B cell (primary cell): ENCODE data around the gene NIPBL. TPM values are rescaled to one million over a fixed set of nuclear protein-coding genes. Genes with fewer than 3 reads are reported as not detected.

Experiments
- ATAC-seq: fragments of 200-7000 bp; cut with Tn5 transposase; one replicate; pipeline ENCODE4 v1.10.0; 2021; ENCODE audit warnings: low read depth, mild to moderate bottlenecking, moderate number of reproducible peaks, moderate library complexity
- CTCF ChIA-PET: fragments of 350-600 bp; sonication (Branson Sonifier 250); formaldehyde crosslinking; loops from one replicate; lab custom pipeline; 2021; ENCODE audit warnings: antibody characterized with exemption, inconsistent platforms; lab: Charles Lee
- POLR2A ChIA-PET: fragments of 350-600 bp; sonication (Branson Sonifier 250); formaldehyde crosslinking; loops from one replicate; lab custom pipeline; 2021; ENCODE audit warnings: antibody characterized with exemption; lab: Charles Lee
- DNase-seq: peaks from one replicate; pipeline ENCODE4 v3.0.0; 2013
- H2AFZ ChIP-seq: 2 replicates; pipeline ENCODE4 v1.6.1; 2012; ENCODE audit warnings: mild to moderate bottlenecking, low read depth, low read length; ENCODE audit not compliant: insufficient read depth, poor library complexity, severe bottlenecking
- H3K27ac ChIP-seq, 2 donors: 1 replicate in 1 of 2; 2 replicates in 1 of 2; pipeline ENCODE4 v1.5.1; 2012 to 2013; ENCODE audit warnings: low read length in 2 of 2, mild to moderate bottlenecking in 2 of 2, moderate library complexity in 1 of 2
- H3K27me3 ChIP-seq, 4 experiments: fragments of 200-600 bp in 1 of 4; sonication (generic) in 1 of 4; replicated peaks in 1 of 4; 1 replicate in 2 of 4; 2 replicates in 2 of 4; pipeline versions ENCODE4 v1.6.1 to v1.7.0; 2013 to 2016; ENCODE audit warnings: low read length in 3 of 4, mild to moderate bottlenecking in 2 of 4, mixed read lengths in 1 of 4, moderate library complexity in 1 of 4; ENCODE audit not compliant: insufficient read depth in 4 of 4, control insufficient read depth in 3 of 4; ENCODE audit errors: control extremely low read depth in 1 of 4
- H3K36me3 ChIP-seq, 2 experiments: replicated peaks in 1 of 2; 1 replicate in 1 of 2; 2 replicates in 1 of 2; pipeline versions ENCODE4 v1.6.1 to v1.7.1; 2013; ENCODE audit warnings: low read length in 1 of 2; ENCODE audit not compliant: insufficient read depth in 2 of 2, control insufficient read depth in 1 of 2; ENCODE audit errors: control extremely low read depth in 1 of 2, extremely low read depth in 1 of 2
- H3K4me1 ChIP-seq, 2 donors: fragments of 200-600 bp in 1 of 2; sonication (generic) in 1 of 2; 1 replicate in 1 of 2; 2 replicates in 1 of 2; pipeline versions ENCODE4 v1.5.1 to v1.6.1; 2013 to 2017; ENCODE audit warnings: low read length in 2 of 2; ENCODE audit not compliant: control insufficient read depth in 2 of 2, insufficient read depth in 2 of 2
- H3K4me2 ChIP-seq: replicated peaks from 2 replicates; pipeline ENCODE3; 2012; ENCODE audit warnings: mild to moderate bottlenecking, low read depth, low read length; ENCODE audit not compliant: poor library complexity, severe bottlenecking
- H3K4me3 ChIP-seq, 5 experiments: fragments of 200-600 bp in 1 of 5; sonication (generic) in 1 of 5; 1 replicate in 3 of 5; 2 replicates in 2 of 5; pipeline versions ENCODE4 v1.5.1 to v1.7.0; 2011 to 2016; ENCODE audit warnings: low read length in 4 of 5, mild to moderate bottlenecking in 4 of 5, low read depth in 2 of 5, control low read depth in 1 of 5, moderate library complexity in 1 of 5; ENCODE audit not compliant: insufficient read depth in 1 of 5; ENCODE audit errors: control extremely low read depth in 1 of 5, extremely low read depth in 1 of 5
- H3K79me2 ChIP-seq: fragments of 200-600 bp; sonication (generic); one replicate; pipeline ENCODE4 v1.6.0; 2016; ENCODE audit warnings: low read length; ENCODE audit not compliant: control insufficient read depth, insufficient read depth
- H3K9ac ChIP-seq: fragments of 200-600 bp; sonication (generic); 2 replicates; pipeline ENCODE4 v1.6.1; 2017; ENCODE audit warnings: mild to moderate bottlenecking, low read length, moderate library complexity
- H3K9me3 ChIP-seq, 3 donors: one replicate each; pipeline versions ENCODE4 v1.6.1 to v1.7.1; 2013; ENCODE audit warnings: low read length in 2 of 3; ENCODE audit not compliant: control insufficient read depth in 2 of 3, insufficient read depth in 1 of 3; ENCODE audit errors: control extremely low read depth in 1 of 3
- H4K20me1 ChIP-seq: 2 replicates; pipeline ENCODE4 v1.6.0; 2012; ENCODE audit warnings: mild to moderate bottlenecking, low read length; ENCODE audit not compliant: insufficient read depth, control insufficient read depth, poor library complexity, severe bottlenecking
- H3K27ac Mint-ChIP-seq: one replicate; pipeline ENCODE4 v1.8.0; 2021; ENCODE audit warnings: mixed read lengths
- H3K27me3 Mint-ChIP-seq: one replicate; pipeline ENCODE4 v1.8.0; 2021; ENCODE audit warnings: mixed read lengths
- H3K4me1 Mint-ChIP-seq: one replicate; pipeline ENCODE4 v1.8.0; 2021; ENCODE audit warnings: mixed read lengths
- H3K4me3 Mint-ChIP-seq: one replicate; pipeline ENCODE4 v1.8.0; 2021; ENCODE audit warnings: mixed read lengths
- H3K9me3 Mint-ChIP-seq: one replicate; pipeline ENCODE4 v1.8.0; 2022; ENCODE audit warnings: mixed read lengths; ENCODE audit not compliant: insufficient read depth
- EZH2 ChIP-seq: IDR thresholded peaks from 2 replicates; pipeline ENCODE4 v1.6.1; 2012; ENCODE audit warnings: borderline replicate concordance, low read depth, mild to moderate bottlenecking, moderate library complexity, low read length; ENCODE audit not compliant: insufficient read depth, poor library complexity, severe bottlenecking
- WGBS: methylation state at CpG from one replicate; pipeline ENCODE4 v1.1.5; 2013; ENCODE audit warnings: missing lambda C conversion rate; ENCODE audit not compliant: insufficient coverage; 5-methylcytosine and 5-hydroxymethylcytosine counted together
- intact Hi-C: fragments of 100-400 bp; cut with micrococcal nuclease; formaldehyde crosslinking; loops from one replicate; pipeline ENCODE4 v1.10.0; 2022
- polyA plus RNA-seq: library from polyadenylated mRNA; depleted of rRNA; stranded (reverse); fragments of >200 nt; gene quantifications from 2 replicates; pipeline ENCODE4 v1.2.3, GENCODE V29; 2012
- total RNA-seq, 2 donors: library from RNA; stranded (reverse); fragments of 120-200 nt in 1 of 2; gene quantifications; 1 replicate in 1 of 2; 2 replicates in 1 of 2; pipeline versions ENCODE4 v1.2.3 to v1.2.4, GENCODE V29; 2013 to 2022
- TF ChIP-seq, protein P1 (sequence below): fragments of 200-600 bp; IDR thresholded peaks from one replicate; pipeline ENCODE4 v1.8.0; 2022; ENCODE audit warnings: antibody characterized with exemption, mild to moderate bottlenecking

Gene NIPBL
- total and polyA plus RNA-seq, 2 donors (not counting 1 experiment from before 2014, with no cell fraction given): 24.7 to 112 TPM

DNA sequence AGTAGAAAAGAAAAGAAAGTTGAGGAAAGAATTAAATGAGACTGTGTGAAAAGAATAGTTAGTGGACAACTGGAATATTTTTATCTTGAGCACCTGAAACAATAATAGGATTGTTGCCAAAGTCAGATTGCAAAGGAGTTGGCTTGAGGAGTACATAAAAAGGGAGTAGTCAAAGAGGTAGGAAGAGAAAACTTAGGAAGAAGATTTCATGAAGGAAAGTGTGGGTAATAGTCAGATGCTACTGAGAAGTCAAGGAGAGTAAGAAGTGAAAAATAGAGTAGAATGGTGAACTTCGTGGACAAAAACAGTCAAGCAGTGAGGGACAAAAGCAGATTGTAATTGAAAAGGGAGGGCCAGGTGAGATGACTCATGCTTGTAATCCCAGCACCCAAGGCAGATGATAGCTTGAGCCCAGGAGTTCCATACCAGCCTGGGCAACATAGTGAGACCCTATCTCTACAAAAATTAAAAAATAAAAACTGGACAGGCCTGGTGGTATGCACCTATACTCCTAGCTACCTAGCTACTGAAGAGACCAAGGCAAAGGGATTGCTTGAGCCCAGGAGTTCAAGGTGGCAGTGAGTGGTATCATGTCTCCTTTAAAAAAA lies 178.9 kb downstream of the NIPBL start:
- H3K27ac Mint-ChIP-seq: no peak overlapping the region
- no peak for TF ChIP-seq EZH2
- TF ChIP-seq, protein P1, sequence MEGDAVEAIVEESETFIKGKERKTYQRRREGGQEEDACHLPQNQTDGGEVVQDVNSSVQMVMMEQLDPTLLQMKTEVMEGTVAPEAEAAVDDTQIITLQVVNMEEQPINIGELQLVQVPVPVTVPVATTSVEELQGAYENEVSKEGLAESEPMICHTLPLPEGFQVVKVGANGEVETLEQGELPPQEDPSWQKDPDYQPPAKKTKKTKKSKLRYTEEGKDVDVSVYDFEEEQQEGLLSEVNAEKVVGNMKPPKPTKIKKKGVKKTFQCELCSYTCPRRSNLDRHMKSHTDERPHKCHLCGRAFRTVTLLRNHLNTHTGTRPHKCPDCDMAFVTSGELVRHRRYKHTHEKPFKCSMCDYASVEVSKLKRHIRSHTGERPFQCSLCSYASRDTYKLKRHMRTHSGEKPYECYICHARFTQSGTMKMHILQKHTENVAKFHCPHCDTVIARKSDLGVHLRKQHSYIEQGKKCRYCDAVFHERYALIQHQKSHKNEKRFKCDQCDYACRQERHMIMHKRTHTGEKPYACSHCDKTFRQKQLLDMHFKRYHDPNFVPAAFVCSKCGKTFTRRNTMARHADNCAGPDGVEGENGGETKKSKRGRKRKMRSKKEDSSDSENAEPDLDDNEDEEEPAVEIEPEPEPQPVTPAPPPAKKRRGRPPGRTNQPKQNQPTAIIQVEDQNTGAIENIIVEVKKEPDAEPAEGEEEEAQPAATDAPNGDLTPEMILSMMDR: no peak
- DNase-seq: no peak
- H2AFZ ChIP-seq: no peak overlapping the region
- no peak overlapping the region for H3K27ac ChIP-seq
- H3K79me2 ChIP-seq: no peaks in the 10 kb centered on the region
- H3K9me3 ChIP-seq: no peaks in the 10 kb centered on the region
- H3K9me3 Mint-ChIP-seq: no peaks in the 10 kb centered on the region
- no peaks in the 10 kb centered on the region for H4K20me1 ChIP-seq
- no peak overlapping the region for H3K9ac ChIP-seq
- H3K4me1 ChIP-seq: no peaks in the 10 kb centered on the region
- no peak for ATAC-seq
- H3K27me3 Mint-ChIP-seq: no peaks in the 10 kb centered on the region
- ChIA-PET POLR2A (no interaction called here), CTCF (no interaction called here)
- H3K4me2 ChIP-seq: no peak overlapping the region
- H3K4me3 ChIP-seq: no peak overlapping the region
- no peaks in the 10 kb centered on the region for H3K4me1 Mint-ChIP-seq
- H3K4me3 Mint-ChIP-seq: no peak overlapping the region
- WGBS: 89% methylated on average over 1 of the region's 1 CpG
- peaks cover 21 to 75% of the 10 kb centered on the region in 2 experiments for H3K36me3 ChIP-seq
- no peaks in the 10 kb centered on the region for H3K27me3 ChIP-seq
- intact Hi-C loops: loop anchor here (5.0 kb wide), 1 partner anchor 33 kb away; no protein-coding TSS in a partner anchor

DNA sequence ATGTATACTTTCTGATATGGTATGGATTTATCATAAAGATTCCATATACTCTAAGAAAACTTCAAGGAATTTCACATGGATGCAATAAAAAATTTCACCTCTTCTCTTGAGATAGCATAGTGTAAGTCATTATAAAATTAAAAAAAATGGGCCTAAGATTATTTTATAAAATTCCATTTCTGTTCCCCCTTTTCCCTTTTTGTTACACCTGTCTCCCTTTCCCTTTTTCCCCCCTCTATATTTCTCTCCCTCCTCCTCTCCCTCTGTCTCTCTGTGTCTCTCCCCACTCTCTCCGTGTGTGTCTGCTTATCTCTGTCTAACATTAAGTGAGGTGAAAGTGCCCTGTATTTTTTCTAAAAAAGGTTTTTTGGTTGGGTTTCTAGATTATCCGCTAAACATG lies 180.2 kb downstream of the NIPBL start:
- no peaks in the 10 kb centered on the region for H3K4me1 ChIP-seq
- Mint-ChIP-seq H3K4me1 (no peaks in the 10 kb centered on the region), H3K4me3 (no peak overlapping the region), H3K27ac (no peak overlapping the region), H3K9me3 (no peaks in the 10 kb centered on the region), H3K27me3 (no peaks in the 10 kb centered on the region)
- no peak overlapping the region for H2AFZ ChIP-seq
- DNase-seq: no peak
- H4K20me1 ChIP-seq: no peaks in the 10 kb centered on the region
- H3K36me3 ChIP-seq: peaks cover 22 to 72% of the 10 kb centered on the region in 2 experiments
- intact Hi-C loops: loop anchor here (5.0 kb wide), 1 partner anchor 34 kb away; no protein-coding TSS in a partner anchor
- no peak overlapping the region for H3K4me3 ChIP-seq
- no peak overlapping the region for H3K4me2 ChIP-seq
- H3K79me2 ChIP-seq: no peaks in the 10 kb centered on the region
- ATAC-seq: no peak
- no peaks in the 10 kb centered on the region for H3K9me3 ChIP-seq
- ChIA-PET CTCF (no interaction called here), POLR2A (no interaction called here)
- no peak overlapping the region for H3K9ac ChIP-seq
- H3K27ac ChIP-seq: no peak overlapping the region
- TF ChIP-seq, protein P1: no peak
- TF ChIP-seq EZH2: no peak
- no peaks in the 10 kb centered on the region for H3K27me3 ChIP-seq
- no CpG with 5 or more reads among the region's 2 CpGs for whole genome bisulfite sequencing
